Neural cell (in vitro differentiated cells): ENCODE measurements around the gene PANK2. TPM values are rescaled to one million over a fixed set of nuclear protein-coding genes. Genes with fewer than 3 reads are reported as not detected.
"Not testable (repeated sequence)": the region's sequence is repeated elsewhere in the genome, so short reads cannot be mapped to it uniquely, and the experiment has no call there.

Experiments used
- H2AFZ ChIP-seq: fragments of 200-600, 300-800 bp; sonication (generic), shearing (Covaris generic); 2 replicates; pipeline ENCODE4 v1.6.0; 2014; ENCODE audit warnings: low read depth, mild to moderate bottlenecking, antibody characterized with exemption, low read length, moderate library complexity
- H3F3A ChIP-seq: fragments of 200-600 bp; shearing (Covaris generic); 2 replicates; pipeline ENCODE4 v1.6.1; 2016; ENCODE audit warnings: mild to moderate bottlenecking, moderate library complexity, mixed read lengths, antibody characterized with exemption, low read length; ENCODE audit not compliant: insufficient read depth, poor library complexity, severe bottlenecking
- H3K27ac ChIP-seq: fragments of 200-600, 300-800 bp; sonication (generic), shearing (Covaris generic); 2 replicates; pipeline ENCODE4 v1.5.1; 2014; ENCODE audit warnings: mild to moderate bottlenecking, low read length, moderate library complexity
- H3K27me3 ChIP-seq: fragments of 300-800, 200-600 bp; sonication (generic), shearing (Covaris generic); 2 replicates; pipeline ENCODE4 v1.6.0; 2014; ENCODE audit warnings: mild to moderate bottlenecking, low read depth, low read length, moderate library complexity; ENCODE audit not compliant: insufficient read depth
- H3K36me3 ChIP-seq: fragments of 300-800, 200-600 bp; sonication (generic), shearing (Covaris generic); 2 replicates; pipeline ENCODE4 v1.5.1; 2014; ENCODE audit warnings: mild to moderate bottlenecking, antibody characterized with exemption, low read length, moderate library complexity; ENCODE audit not compliant: insufficient read depth
- H3K4me2 ChIP-seq: fragments of 300-800, 200-600 bp; sonication (generic), shearing (Covaris generic); 2 replicates; pipeline ENCODE4 v1.6.0; 2014; ENCODE audit warnings: mild to moderate bottlenecking, low read length
- H3K4me3 ChIP-seq: fragments of 300-800, 200-600 bp; sonication (generic), shearing (Covaris generic); 2 replicates; pipeline ENCODE4 v1.5.1; 2014; ENCODE audit warnings: mild to moderate bottlenecking, low read length, moderate library complexity
- H3K79me2 ChIP-seq: fragments of 200-600 bp; shearing (Covaris generic); replicated peaks from 2 replicates; pipeline ENCODE4 v1.6.0; 2014; ENCODE audit warnings: mild to moderate bottlenecking, low read length, moderate library complexity; ENCODE audit not compliant: insufficient read depth
- H3K9ac ChIP-seq: fragments of 300-800, 200-600 bp; sonication (generic), shearing (Covaris generic); 2 replicates; pipeline ENCODE4 v1.6.1; 2016; ENCODE audit warnings: mild to moderate bottlenecking, low read length, mixed read lengths
- H3K9me2 ChIP-seq: fragments of 200-600 bp; shearing (Covaris generic); 2 replicates; pipeline ENCODE4 v1.6.1; 2016; ENCODE audit warnings: mild to moderate bottlenecking, low read length, mixed read lengths; ENCODE audit not compliant: insufficient read depth
- H3K9me3 ChIP-seq: fragments of 200-600, 300-800 bp; sonication (generic), shearing (Covaris generic); 2 replicates; pipeline ENCODE4 v1.6.1; 2016; ENCODE audit warnings: mild to moderate bottlenecking, mixed run types, low read length, moderate library complexity, mixed read lengths
- H4K20me1 ChIP-seq: fragments of 200-600 bp; shearing (Covaris generic); 2 replicates; pipeline ENCODE4 v1.6.1; 2016; ENCODE audit warnings: mild to moderate bottlenecking, mixed run types; ENCODE audit not compliant: insufficient read depth
- EZH2 ChIP-seq: fragments of 200-600, 300-800 bp; shearing (Covaris generic), sonication (generic); IDR thresholded peaks from 2 replicates; pipeline ENCODE4 v1.6.1; 2014; ENCODE audit warnings: antibody characterized with exemption, low read length, borderline replicate concordance, mild to moderate bottlenecking; ENCODE audit not compliant: insufficient read depth, poor library complexity, severe bottlenecking
- POLR2AphosphoS5 ChIP-seq: IDR thresholded peaks from 2 replicates; pipeline ENCODE4 v1.6.1; 2012
- REST ChIP-seq: IDR thresholded peaks from 2 replicates; pipeline ENCODE4 v1.6.1; 2012; ENCODE audit warnings: borderline replicate concordance
- SMC3 ChIP-seq: fragments of 450-650 bp; conservative IDR thresholded peaks from 2 replicates; pipeline ENCODE4 v1.6.1; 2014; ENCODE audit warnings: antibody characterized with exemption, mild to moderate bottlenecking, moderate library complexity; ENCODE audit not compliant: poor library complexity
- TAF1 ChIP-seq: IDR thresholded peaks from 2 replicates; pipeline ENCODE4 v1.6.1; 2012; ENCODE audit warnings: low read depth
- polyA plus RNA-seq: library from polyadenylated mRNA; depleted of rRNA; stranded (reverse); fragments of >200 nt; gene quantifications from 2 replicates; pipeline ENCODE4 v1.2.3, GENCODE V29; 2014
- TF ChIP-seq, protein P1 (sequence below): fragments of 450-650 bp; IDR thresholded peaks from 2 replicates; pipeline ENCODE4 v1.5.1; 2014; ENCODE audit warnings: antibody characterized with exemption, mild to moderate bottlenecking, moderate library complexity; ENCODE audit not compliant: poor library complexity, severe bottlenecking

PANK2 gene
- polyA plus RNA-seq, 1 donor from 2014 or later, result 41.7 TPM

DNA sequence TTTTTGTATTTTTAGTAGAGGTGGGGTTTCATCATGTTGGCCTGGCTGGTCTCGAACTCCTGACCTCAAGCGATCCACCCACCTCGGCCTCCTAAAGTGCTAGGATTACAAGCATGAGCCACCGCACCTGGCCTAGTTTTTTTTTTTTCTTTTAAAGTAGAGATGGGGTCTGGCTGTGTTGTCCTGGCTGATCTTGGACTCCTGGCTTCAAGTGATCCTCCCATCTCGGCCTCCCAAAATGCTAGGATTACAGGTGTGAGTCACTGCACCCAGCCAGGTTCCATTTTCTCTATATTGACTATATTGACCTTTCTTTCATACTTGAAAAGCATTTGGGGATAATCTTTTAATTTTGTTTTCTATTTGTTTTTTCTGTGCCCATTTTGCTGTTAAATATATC lies 13.3 kb downstream of the PANK2 start:
- H3K36me3 ChIP-seq, result no peaks in the 10 kb centered on the region
- H3K27ac ChIP-seq, result no peak overlapping the region
- no peaks in the 10 kb centered on the region for H3K9me2 ChIP-seq
- peaks cover 65% of the 10 kb centered on the region for H3K79me2 ChIP-seq
- no peaks in the 10 kb centered on the region for H3K27me3 ChIP-seq
- TF ChIP-seq REST (no peak), SMC3 (no peak), TAF1 (no peak), EZH2 (no peak), POLR2AphosphoS5 (no peak)
- H3K9me3 ChIP-seq, result no peaks in the 10 kb centered on the region
- H3K9ac ChIP-seq, result no peak overlapping the region
- peaks cover 7% of the 10 kb centered on the region for H4K20me1 ChIP-seq
- H2AFZ ChIP-seq, result no peak overlapping the region
- no peaks in the 10 kb centered on the region for H3F3A ChIP-seq
- H3K4me3 ChIP-seq, result no peak overlapping the region
- H3K4me2 ChIP-seq, result no peak overlapping the region

DNA sequence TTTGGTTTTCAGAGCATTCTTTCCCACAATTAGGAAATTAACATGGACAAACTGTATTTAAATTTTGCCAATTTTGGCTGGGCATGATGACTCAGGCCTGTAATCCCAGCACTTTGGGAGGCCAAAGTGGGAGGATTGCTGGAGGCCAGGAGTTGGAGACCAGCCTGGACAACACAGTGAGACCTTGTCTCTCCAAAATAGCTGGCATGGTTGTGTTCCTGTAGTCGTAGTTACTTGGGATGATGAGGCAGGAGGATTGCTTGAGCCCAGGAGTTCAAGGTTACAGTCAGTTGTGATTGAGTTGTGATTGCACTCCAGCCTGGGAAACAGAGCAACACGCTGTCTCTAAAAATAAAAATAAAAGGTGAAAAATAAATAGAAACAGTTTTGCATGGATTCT lies 15.0 kb downstream of the PANK2 start:
- Histone ChIP-seq H3K9ac (no peak overlapping the region), H4K20me1 (peaks cover 10% of the 10 kb centered on the region), H3F3A (no peaks in the 10 kb centered on the region), H3K9me3 (no peaks in the 10 kb centered on the region), H3K4me2 (no peak overlapping the region), H3K27me3 (no peaks in the 10 kb centered on the region), H3K4me3 (no peak overlapping the region), H2AFZ (no peak overlapping the region), H3K79me2 (peaks cover 68% of the 10 kb centered on the region), H3K9me2 (no peaks in the 10 kb centered on the region), H3K36me3 (peaks cover 4% of the 10 kb centered on the region), H3K27ac (no peak overlapping the region)
- TF ChIP-seq SMC3, result no peak

GRCh38 chr20:3904857-3905256 lies 15.7 kb downstream of the PANK2 start:
- no peaks in the 10 kb centered on the region for H3K27me3 ChIP-seq
- H3K79me2 ChIP-seq, result peaks cover 74% of the 10 kb centered on the region
- no peaks in the 10 kb centered on the region for H3K9me2 ChIP-seq
- H4K20me1 ChIP-seq, result peaks cover 10% of the 10 kb centered on the region
- no peak overlapping the region for H3K4me3 ChIP-seq
- H3K27ac ChIP-seq, result no peak overlapping the region
- H3K36me3 ChIP-seq, result peaks cover 4% of the 10 kb centered on the region
- no peak overlapping the region for H3K4me2 ChIP-seq
- H3K9me3 ChIP-seq, result no peaks in the 10 kb centered on the region
- no peak overlapping the region for H2AFZ ChIP-seq
- H3K9ac ChIP-seq, result no peak overlapping the region
- TF ChIP-seq, protein P1, sequence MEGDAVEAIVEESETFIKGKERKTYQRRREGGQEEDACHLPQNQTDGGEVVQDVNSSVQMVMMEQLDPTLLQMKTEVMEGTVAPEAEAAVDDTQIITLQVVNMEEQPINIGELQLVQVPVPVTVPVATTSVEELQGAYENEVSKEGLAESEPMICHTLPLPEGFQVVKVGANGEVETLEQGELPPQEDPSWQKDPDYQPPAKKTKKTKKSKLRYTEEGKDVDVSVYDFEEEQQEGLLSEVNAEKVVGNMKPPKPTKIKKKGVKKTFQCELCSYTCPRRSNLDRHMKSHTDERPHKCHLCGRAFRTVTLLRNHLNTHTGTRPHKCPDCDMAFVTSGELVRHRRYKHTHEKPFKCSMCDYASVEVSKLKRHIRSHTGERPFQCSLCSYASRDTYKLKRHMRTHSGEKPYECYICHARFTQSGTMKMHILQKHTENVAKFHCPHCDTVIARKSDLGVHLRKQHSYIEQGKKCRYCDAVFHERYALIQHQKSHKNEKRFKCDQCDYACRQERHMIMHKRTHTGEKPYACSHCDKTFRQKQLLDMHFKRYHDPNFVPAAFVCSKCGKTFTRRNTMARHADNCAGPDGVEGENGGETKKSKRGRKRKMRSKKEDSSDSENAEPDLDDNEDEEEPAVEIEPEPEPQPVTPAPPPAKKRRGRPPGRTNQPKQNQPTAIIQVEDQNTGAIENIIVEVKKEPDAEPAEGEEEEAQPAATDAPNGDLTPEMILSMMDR, result no peak
- H3F3A ChIP-seq, result no peaks in the 10 kb centered on the region

DNA sequence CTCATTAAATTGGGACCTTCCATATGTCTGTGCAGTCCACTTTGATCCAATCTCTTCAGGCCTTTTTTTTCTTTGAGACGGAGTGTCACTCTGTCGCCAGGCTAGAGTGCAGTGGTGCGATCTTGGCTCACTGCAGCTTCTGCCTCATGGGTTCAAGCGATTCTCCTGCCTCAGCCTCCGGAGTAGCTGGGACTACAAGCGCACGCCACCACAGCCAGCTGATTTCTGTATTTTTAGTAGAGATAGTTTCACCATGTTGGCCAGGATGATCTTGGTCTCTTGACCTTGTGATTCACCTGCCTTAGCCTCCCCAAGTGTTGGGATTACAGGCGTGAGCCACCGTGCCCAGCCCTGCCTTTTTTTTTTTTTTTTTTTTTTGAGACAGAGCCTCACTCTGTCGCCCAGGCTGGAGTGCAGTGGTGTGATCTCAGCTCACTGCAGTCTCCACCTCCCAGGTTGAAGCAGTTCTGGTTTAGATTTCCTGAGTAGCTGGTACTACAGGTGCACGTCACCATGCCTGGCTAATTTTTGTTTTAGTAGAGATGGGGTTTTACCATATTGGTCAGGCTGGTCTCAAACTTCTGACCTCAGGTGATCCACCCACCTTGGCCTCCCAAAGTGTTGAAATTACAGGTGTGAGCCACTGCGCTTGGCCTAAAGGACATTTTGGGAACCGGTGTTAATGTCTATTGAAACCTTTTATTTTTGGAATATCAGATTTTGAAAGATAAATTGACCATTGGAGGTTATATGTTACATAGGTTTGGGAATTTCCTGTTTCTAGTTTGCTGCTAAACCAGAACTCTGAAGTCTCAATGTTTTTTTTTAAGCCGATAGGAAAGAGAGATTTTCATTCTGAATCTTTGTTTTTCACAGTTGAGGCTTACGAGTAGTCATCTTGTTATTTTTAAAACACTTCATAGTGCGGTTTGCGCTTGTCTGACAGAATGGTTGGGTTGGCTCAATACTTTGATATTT lies 17.8 kb downstream of the PANK2 start:
- not testable (repeated sequence) for H3K9me2 ChIP-seq, H2AFZ ChIP-seq, H3F3A ChIP-seq, H3K4me2 ChIP-seq, H3K27ac ChIP-seq, H4K20me1 ChIP-seq, H3K9me3 ChIP-seq, H3K36me3 ChIP-seq, H3K4me3 ChIP-seq, H3K9ac ChIP-seq, H3K27me3 ChIP-seq
- H3K79me2 ChIP-seq, result peaks cover 79% of the 10 kb centered on the region
